HFF-Myc (cell line): ENCODE measurements around the gene LAP3.
A peak's percentile ranks its signal among the peaks of the same experiment; 100 is the strongest.
"Not testable (repeated sequence)": the region's sequence is repeated elsewhere in the genome, so short reads cannot be mapped to it uniquely, and the experiment has no call there.

Experiments
- DNase-seq: peaks from one replicate; pipeline ENCODE4 v3.0.0-alpha.2; 2011; ENCODE audit warnings: low read depth; ENCODE audit errors: extremely low read depth
- H3K4me3 ChIP-seq: replicated peaks from 2 replicates; pipeline ENCODE4 v1.5.1; 2011; ENCODE audit warnings: low read depth, mild to moderate bottlenecking, control low read depth, low read length
- TF ChIP-seq, protein P1 (sequence below): IDR thresholded peaks from 2 replicates; pipeline ENCODE4 v1.5.1; 2012; ENCODE audit warnings: mild to moderate bottlenecking, low read depth, low read length, control low read depth; ENCODE audit errors: missing control alignments

LAP3 gene

DNA sequence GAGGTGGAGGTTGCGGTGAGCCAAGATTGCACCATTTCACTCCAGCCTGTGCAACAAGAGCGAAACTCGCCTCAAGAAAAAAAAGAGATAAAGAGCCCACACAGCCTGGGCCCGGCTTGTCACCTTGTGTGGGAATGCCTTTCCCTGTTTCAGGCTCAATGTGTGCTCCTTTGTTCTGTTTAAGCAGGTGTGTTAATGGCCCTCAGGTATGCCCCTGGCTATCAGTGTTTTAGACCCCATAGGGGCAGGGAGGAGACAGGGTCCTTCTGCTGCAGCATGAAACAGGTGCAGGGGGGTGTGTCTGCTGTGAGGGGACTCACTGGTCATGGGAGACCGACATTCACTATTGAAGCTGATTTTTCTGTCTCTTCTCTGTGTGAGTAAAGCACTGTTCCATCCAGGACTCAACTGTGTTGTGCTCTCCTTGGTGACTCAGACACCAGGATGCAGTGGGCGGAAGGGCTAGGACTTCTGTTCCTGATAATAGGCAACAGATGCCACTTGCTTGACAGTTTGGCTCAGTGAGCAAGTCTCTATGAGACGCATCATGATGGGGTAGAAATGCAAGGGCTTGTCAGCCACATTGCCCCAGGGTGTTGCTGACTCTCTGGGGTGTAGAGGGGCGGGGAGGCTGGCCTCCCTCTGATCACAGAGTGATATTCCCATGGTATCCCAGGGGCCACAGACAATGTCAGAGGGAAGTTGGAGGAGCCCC is 15.6 kb upstream of the LAP3 start:
- DNase-seq = peak; percentile 86
- no peak overlapping the region for H3K4me3 ChIP-seq
- TF ChIP-seq, protein P1, sequence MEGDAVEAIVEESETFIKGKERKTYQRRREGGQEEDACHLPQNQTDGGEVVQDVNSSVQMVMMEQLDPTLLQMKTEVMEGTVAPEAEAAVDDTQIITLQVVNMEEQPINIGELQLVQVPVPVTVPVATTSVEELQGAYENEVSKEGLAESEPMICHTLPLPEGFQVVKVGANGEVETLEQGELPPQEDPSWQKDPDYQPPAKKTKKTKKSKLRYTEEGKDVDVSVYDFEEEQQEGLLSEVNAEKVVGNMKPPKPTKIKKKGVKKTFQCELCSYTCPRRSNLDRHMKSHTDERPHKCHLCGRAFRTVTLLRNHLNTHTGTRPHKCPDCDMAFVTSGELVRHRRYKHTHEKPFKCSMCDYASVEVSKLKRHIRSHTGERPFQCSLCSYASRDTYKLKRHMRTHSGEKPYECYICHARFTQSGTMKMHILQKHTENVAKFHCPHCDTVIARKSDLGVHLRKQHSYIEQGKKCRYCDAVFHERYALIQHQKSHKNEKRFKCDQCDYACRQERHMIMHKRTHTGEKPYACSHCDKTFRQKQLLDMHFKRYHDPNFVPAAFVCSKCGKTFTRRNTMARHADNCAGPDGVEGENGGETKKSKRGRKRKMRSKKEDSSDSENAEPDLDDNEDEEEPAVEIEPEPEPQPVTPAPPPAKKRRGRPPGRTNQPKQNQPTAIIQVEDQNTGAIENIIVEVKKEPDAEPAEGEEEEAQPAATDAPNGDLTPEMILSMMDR = no peak

DNA sequence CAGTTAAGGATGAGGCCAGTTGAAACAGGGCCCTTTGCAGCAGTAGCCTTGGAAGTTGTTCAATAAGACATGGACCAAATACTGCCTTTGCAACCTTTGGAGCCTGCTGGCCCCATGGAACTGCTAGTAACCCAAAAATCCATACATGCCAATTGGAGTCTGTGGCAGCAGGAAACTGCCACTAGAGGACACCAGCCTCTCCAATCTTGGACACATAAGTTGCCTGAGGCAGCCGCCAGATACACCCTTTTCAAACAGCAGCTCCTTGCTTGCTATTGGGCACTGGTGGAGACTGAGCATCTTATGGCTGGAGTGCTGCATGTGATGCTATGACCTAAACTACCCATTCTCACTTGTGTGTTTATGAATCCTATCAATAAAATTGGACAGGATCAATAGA is 14.8 kb upstream of the LAP3 start:
- DNase-seq = no peak
- no peak overlapping the region for H3K4me3 ChIP-seq
- TF ChIP-seq, protein P1 = no peak

DNA sequence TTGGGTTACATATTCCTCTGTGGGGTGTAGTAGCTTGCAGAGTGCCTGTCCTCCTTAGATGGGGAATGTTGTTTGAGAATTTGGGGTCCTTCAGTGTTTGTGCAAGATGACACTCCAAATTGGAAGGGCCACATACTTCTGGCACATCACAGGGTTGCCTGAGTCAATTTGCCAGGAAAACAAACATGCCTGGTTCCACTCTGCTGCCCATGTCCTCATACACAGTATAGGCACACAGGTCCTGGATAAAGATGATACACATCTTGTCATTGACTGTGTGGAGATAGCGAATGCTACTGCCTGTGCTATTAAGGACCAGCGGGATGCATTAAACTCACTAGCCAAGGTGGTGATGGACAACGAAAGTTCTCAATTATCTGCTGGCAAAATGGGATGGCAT is 11.2 kb upstream of the LAP3 start:
- TF ChIP-seq, protein P1 = no peak
- no peak overlapping the region for H3K4me3 ChIP-seq
- no peak for DNase-seq

DNA sequence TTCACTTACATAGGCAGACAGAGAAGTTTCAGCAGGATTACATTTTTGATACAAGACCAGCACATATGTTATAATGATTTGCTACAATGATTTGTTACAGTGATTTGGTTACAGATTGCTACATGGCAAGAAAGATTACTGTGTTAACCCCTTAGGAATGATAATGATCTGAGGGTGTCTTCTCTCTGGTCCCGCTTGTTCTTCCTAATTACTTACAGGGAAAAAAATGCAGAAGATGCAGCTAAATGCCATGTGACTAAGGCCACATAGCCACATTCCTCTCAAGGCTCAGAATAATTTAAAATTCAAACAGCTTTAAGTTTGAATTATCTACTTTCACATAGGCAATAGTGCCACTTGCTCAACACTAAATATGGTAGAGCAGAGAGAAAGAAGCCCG is 9.7 kb upstream of the LAP3 start:
- TF ChIP-seq, protein P1 = no peak
- DNase-seq = no peak

DNA sequence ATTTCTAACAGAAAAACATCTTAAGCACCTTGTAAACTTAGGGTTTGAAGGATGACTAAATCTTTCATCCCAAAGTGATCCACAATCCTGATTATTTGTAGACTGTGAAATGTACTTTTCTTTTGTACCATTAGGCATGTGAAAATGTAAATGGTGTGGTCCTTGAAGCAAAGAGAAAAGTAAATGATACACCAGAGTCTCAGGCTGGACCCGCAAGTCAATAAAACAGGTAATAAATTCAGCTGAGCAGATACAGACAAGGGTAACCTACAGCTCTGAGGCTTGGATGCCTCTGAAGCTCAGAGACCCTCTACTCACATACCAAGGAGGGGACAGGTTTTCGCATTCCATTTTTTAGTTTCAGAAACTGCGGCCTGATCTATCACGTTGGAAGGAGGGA is 2.8 kb upstream of the LAP3 start:
- H3K4me3 ChIP-seq = no peak overlapping the region
- no peak for DNase-seq
- TF ChIP-seq, protein P1 = no peak

More for the DNA sequence above, 9.7 kb upstream of the LAP3 start:
- H3K4me3 ChIP-seq = no peak overlapping the region

DNA sequence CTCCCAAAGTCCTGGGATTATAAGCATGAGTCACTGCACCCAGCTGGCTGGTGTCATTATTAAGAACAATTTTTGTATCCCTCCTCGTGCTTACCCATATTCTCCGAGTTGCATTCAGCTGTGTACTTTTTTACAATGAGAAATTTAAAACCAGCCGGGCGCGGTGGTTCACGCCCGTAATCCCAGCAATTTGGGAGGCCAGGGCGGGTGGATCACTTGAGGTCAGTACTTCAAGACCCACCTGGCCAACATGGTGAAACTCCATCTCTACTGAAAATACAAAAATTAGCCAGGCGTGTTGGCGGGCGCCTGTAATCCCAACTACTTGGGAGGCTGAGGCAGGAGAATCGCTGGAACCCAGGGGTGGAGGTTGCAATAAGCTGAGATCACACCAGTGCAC is 1.8 kb upstream of the LAP3 start:
- DNase-seq, H3K4me3 ChIP-seq: not testable (repeated sequence)

DNA sequence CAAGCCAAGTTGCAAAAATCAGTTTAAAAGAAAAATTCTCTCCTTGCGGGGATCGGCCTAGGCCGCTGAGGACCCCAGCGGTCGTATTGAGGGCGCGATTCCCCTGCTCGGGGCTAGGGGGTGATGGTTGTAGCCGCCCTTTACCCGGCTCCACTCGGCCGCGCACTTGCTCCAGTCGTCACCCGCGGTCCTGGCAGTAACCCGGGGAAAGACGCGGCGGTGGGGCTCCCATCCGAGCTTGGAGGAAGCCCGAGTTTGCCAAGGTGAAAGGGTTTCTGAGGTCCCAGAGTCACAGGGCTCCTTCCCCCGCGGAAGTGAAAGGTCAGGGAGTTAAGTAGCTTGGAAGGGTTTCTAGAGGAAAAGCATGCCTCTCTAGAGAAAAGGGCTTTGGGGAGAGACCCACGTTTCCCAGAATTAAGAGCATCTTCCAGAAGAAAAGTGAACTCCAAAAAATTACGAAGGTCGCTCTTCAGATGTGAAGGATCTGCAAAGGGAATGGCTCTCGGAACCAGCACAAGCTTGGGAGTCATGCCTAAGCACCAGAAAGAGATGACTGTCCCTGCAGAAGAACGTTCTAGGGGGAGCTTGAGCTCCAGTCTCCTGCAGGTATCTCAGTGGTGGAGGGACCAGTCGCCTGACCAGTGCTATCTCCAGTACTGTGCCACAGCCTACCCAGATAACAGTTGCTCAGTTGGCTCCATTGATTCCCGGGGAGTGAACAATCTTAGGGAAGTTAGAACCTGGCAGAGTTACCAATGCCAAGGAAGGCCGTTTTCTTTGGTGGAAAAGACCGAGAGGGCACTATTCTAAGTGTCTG is 875 bp downstream of the LAP3 start:
- DNase-seq = no peak
- TF ChIP-seq, protein P1 = no peak

More for the DNA sequence above, 875 bp downstream of the LAP3 start:
- peak overlapping the region; percentile 73 for H3K4me3 ChIP-seq
